Common myeloid progenitor, CD34-positive (primary cell): ENCODE data around the gene NAA50.

Experiments used
- CTCF ChIA-PET: fragments of 350-600 bp; sonication (Branson Sonifier 250); formaldehyde crosslinking; loops from one replicate; lab custom pipeline; 2021; ENCODE audit warnings: antibody characterized with exemption; lab: Charles Lee
- POLR2A ChIA-PET: fragments of 350-600 bp; sonication (Branson Sonifier 250); formaldehyde crosslinking; loops from one replicate; lab custom pipeline; 2021; ENCODE audit warnings: antibody characterized with exemption; lab: Charles Lee
- DNase-seq, 3 donors: peaks; one replicate each; pipeline versions ENCODE4 v3.0.0 to v3.0.0-alpha.2; 2013
- H3K27ac ChIP-seq, 2 experiments: 1 replicate in 1 of 2; 2 replicates in 1 of 2; pipeline ENCODE4 v1.7.0; 2013; ENCODE audit warnings: inconsistent platforms in 2 of 2, low read length in 2 of 2, mild to moderate bottlenecking in 2 of 2, low read depth in 1 of 2, moderate library complexity in 1 of 2; ENCODE audit not compliant: severe bottlenecking in 2 of 2, insufficient read depth in 1 of 2, poor library complexity in 1 of 2
- H3K27me3 ChIP-seq, 5 experiments: replicated peaks in 2 of 5; 1 replicate in 3 of 5; 2 replicates in 2 of 5; pipeline versions ENCODE4 v1.6.1 to v1.7.0; 2013; ENCODE audit warnings: low read length in 4 of 5, mild to moderate bottlenecking in 2 of 5, moderate library complexity in 2 of 5, inconsistent platforms in 1 of 5; ENCODE audit not compliant: insufficient read depth in 5 of 5, control insufficient read depth in 4 of 5
- H3K36me3 ChIP-seq, 4 experiments: 1 replicate in 2 of 4; 2 replicates in 2 of 4; pipeline versions ENCODE4 v1.6.1 to v1.7.0; 2013; ENCODE audit warnings: low read length in 3 of 4, control low read depth in 1 of 4, mild to moderate bottlenecking in 1 of 4; ENCODE audit not compliant: control insufficient read depth in 4 of 4, insufficient read depth in 4 of 4
- H3K4me1 ChIP-seq, 4 experiments: 1 replicate in 3 of 4; 2 replicates in 1 of 4; pipeline versions ENCODE4 v1.6.1 to v1.7.1; 2013; ENCODE audit warnings: low read length in 3 of 4, mild to moderate bottlenecking in 3 of 4, control low read depth in 1 of 4, inconsistent platforms in 1 of 4, moderate library complexity in 1 of 4; ENCODE audit not compliant: control insufficient read depth in 4 of 4, insufficient read depth in 4 of 4; ENCODE audit errors: control extremely low read depth in 1 of 4
- H3K4me3 ChIP-seq, 7 experiments: 1 replicate in 4 of 7; 2 replicates in 3 of 7; pipeline versions ENCODE4 v1.5.1 to v1.7.0; 2013; ENCODE audit warnings: mild to moderate bottlenecking in 7 of 7, low read length in 6 of 7, moderate library complexity in 6 of 7, inconsistent platforms in 2 of 7, low read depth in 2 of 7, control low read depth in 1 of 7; ENCODE audit not compliant: insufficient read depth in 4 of 7, control insufficient read depth in 1 of 7; ENCODE audit errors: extremely low read depth in 1 of 7
- H3K9me3 ChIP-seq, 5 experiments: 1 replicate in 4 of 5; 2 replicates in 1 of 5; pipeline versions ENCODE4 v1.6.1 to v1.7.1; 2013; ENCODE audit warnings: low read length in 4 of 5, mild to moderate bottlenecking in 2 of 5, inconsistent platforms in 1 of 5, low read depth in 1 of 5, moderate library complexity in 1 of 5; ENCODE audit not compliant: control insufficient read depth in 4 of 5, insufficient read depth in 2 of 5; ENCODE audit errors: control extremely low read depth in 1 of 5
- WGBS: methylation state at CpG from one replicate; pipeline ENCODE4 v1.1.5; 2013; ENCODE audit not compliant: insufficient coverage; 5-methylcytosine and 5-hydroxymethylcytosine counted together

The NAA50 gene

GRCh38 chr3:113684271-113684819 lies 61.7 kb downstream of the NAA50 start:
- DNase-seq, result peak in 2 of 3 donors; percentile 19 to 30
- ChIA-PET POLR2A (no interaction called here), CTCF (no interaction called here)
- Histone ChIP-seq H3K36me3 (peaks cover 7 to 16% (median 10%) of the 10 kb centered on the region in 4 experiments), H3K4me1 (peaks cover 0 to 19% (median 0%) of the 10 kb centered on the region in 4 experiments), H3K27ac (no peak overlapping the region), H3K4me3 (no peak overlapping the region), H3K9me3 (peaks cover 0 to 17% (median 11%) of the 10 kb centered on the region in 5 experiments), H3K27me3 (no peaks in the 10 kb centered on the region)
- no CpG with 5 or more reads among the region's 3 CpGs for WGBS

GRCh38 chr3:113678773-113679172 lies 67.3 kb downstream of the NAA50 start:
- POLR2A ChIA-PET, result no interaction called here
- DNase-seq, result peak in 1 of 3 donors; percentile 19
- peaks cover 0 to 10% (median 4%) of the 10 kb centered on the region in 5 experiments for H3K9me3 ChIP-seq
- no peaks in the 10 kb centered on the region for H3K27me3 ChIP-seq
- H3K36me3 ChIP-seq, result peaks cover 10 to 19% (median 11%) of the 10 kb centered on the region in 4 experiments
- H3K4me3 ChIP-seq, result no peak overlapping the region
- H3K4me1 ChIP-seq, result peaks cover 0 to 5% (median 0%) of the 10 kb centered on the region in 4 experiments
- H3K27ac ChIP-seq, result no peak overlapping the region
- CTCF ChIA-PET, result interaction anchor here (0.6 to 1.2 kb wide), 2 partner anchors 15 to 90 kb away, joined by 3 read pairs; no protein-coding TSS in a partner anchor
- WGBS, result 100% methylated on average over 1 of the region's 4 CpGs

GRCh38 chr3:113677737-113678136 lies 68.3 kb downstream of the NAA50 start:
- peaks cover 10 to 22% (median 14%) of the 10 kb centered on the region in 4 experiments for H3K36me3 ChIP-seq
- DNase-seq, result no peak
- H3K27me3 ChIP-seq, result no peaks in the 10 kb centered on the region
- WGBS, result no CpG with 5 or more reads among the region's 1 CpG
- H3K4me3 ChIP-seq, result no peak overlapping the region
- H3K9me3 ChIP-seq, result peaks cover 0 to 10% (median 4%) of the 10 kb centered on the region in 5 experiments
- ChIA-PET POLR2A (no interaction called here), CTCF (interaction anchor here (1.2 kb wide), 1 partner anchor 16 kb away, joined by 3 read pairs; no protein-coding TSS in a partner anchor)
- H3K4me1 ChIP-seq, result peaks cover 0 to 5% (median 0%) of the 10 kb centered on the region in 4 experiments
- H3K27ac ChIP-seq, result no peak overlapping the region

- Histone ChIP-seq H3K27me3 (no peaks in the 10 kb centered on the region), H3K9me3 (peaks cover 0 to 10% (median 0%) of the 10 kb centered on the region in 5 experiments), H3K27ac (no peak overlapping the region), H3K4me1 (peaks cover 0 to 5% (median 0%) of the 10 kb centered on the region in 4 experiments), H3K4me3 (no peak overlapping the region), H3K36me3 (peaks cover 12 to 27% (median 18%) of the 10 kb centered on the region in 4 experiments)
- ChIA-PET POLR2A (no interaction called here), CTCF (no interaction called here)
- no CpG with 5 or more reads among the region's 3 CpGs for WGBS
- DNase-seq, result peak in 2 of 3 donors; percentile 70 to 73
These were observed 69.8 kb downstream of the NAA50 start for GRCh38 chr3:113676261-113676660.

- Histone ChIP-seq H3K36me3 (peaks cover 12 to 27% (median 20%) of the 10 kb centered on the region in 4 experiments), H3K4me3 (no peak overlapping the region), H3K27me3 (no peaks in the 10 kb centered on the region), H3K9me3 (peaks cover 0 to 10% (median 0%) of the 10 kb centered on the region in 5 experiments), H3K4me1 (peaks cover 0 to 5% (median under 1%) of the 10 kb centered on the region in 4 experiments), H3K27ac (no peak overlapping the region)
- POLR2A ChIA-PET, result no interaction called here
- CTCF ChIA-PET, result interaction anchor here (1.2 to 1.4 kb wide), 2 partner anchors 9 to 10 kb away, joined by 3 to 4 read pairs; no protein-coding TSS in a partner anchor
- 100% methylated on average over 2 of the region's 4 CpGs for WGBS
- DNase-seq, result no peak
These were observed 72.5 kb downstream of the NAA50 start for GRCh38 chr3:113673593-113673992.

- WGBS, result no CpG with 5 or more reads among the region's 4 CpGs
- Histone ChIP-seq H3K27me3 (no peaks in the 10 kb centered on the region), H3K4me1 (peaks cover 8 to 23% (median 12%) of the 10 kb centered on the region in 4 experiments), H3K9me3 (no peaks in the 10 kb centered on the region), H3K27ac (peak overlapping the region in 1 of 2 experiments; percentile 7), H3K4me3 (peak overlapping the region in 4 of 7 experiments; percentile 41 to 58 (median 50)), H3K36me3 (peaks cover 2 to 22% (median 9%) of the 10 kb centered on the region in 4 experiments)
- ChIA-PET CTCF (interaction anchor here (1.0 to 1.7 kb wide), 2 partner anchors 9 to 116 kb away, joined by 3 to 6 read pairs; no protein-coding TSS in a partner anchor), POLR2A (interaction anchor here (0.6 kb wide), 1 partner anchor 17 kb away, joined by 3 read pairs; no protein-coding TSS in a partner anchor)
- DNase-seq, result peak in 2 of 3 donors; percentile 41 to 45
These were observed 78.0 kb downstream of the NAA50 start for GRCh38 chr3:113668015-113668414.
